DMS153 treated with DMSO at 0.1 percent for 48 hours (cell line): ENCODE results near the gene DMRT3.

Experiments
- DNase-seq: peaks from one replicate; lab custom pipeline; 2025; ENCODE audit not compliant: unreplicated experiment; lab: John Stamatoyannopoulos, UW

The DMRT3 gene

GRCh38 chr9:970151-970996 lies 6.1 kb upstream of the DMRT3 start:
- no peak for DNase-seq

GRCh38 chr9:971901-972500 lies 4.5 kb upstream of the DMRT3 start:
- no peak for DNase-seq

- DNase-seq, result no peak
These were observed 3.8 kb upstream of the DMRT3 start for GRCh38 chr9:972501-973294.

- DNase-seq, result no peak
These were observed 3.1 kb upstream of the DMRT3 start for GRCh38 chr9:973295-973834.

GRCh38 chr9:974031-974995 lies 2.1 kb upstream of the DMRT3 start:
- peak; percentile 18 for DNase-seq

GRCh38 chr9:974996-975739 lies 1.3 kb upstream of the DMRT3 start:
- DNase-seq, result no peak

GRCh38 chr9:975740-976257 lies 656 bp upstream of the DMRT3 start:
- no peak for DNase-seq

- peak; percentile 48 for DNase-seq
These were observed 735 bp downstream of the DMRT3 start for GRCh38 chr9:976943-977837.

GRCh38 chr9:977838-978830 lies 1.7 kb downstream of the DMRT3 start:
- no peak for DNase-seq

- DNase-seq, result no peak
These were observed 3.5 kb downstream of the DMRT3 start for GRCh38 chr9:979983-980382.

- no peak for DNase-seq
These were observed 4.2 kb downstream of the DMRT3 start for GRCh38 chr9:980640-981039.

GRCh38 chr9:981491-981898 lies 5.0 kb downstream of the DMRT3 start:
- DNase-seq, result no peak

GRCh38 chr9:982394-983230 lies 6.2 kb downstream of the DMRT3 start:
- no peak for DNase-seq

GRCh38 chr9:994005-994404 lies 17.6 kb downstream of the DMRT3 start:
- no peak for DNase-seq

- DNase-seq, result no peak
These were observed 18.7 kb downstream of the DMRT3 start for GRCh38 chr9:995192-995591.

- no peak for DNase-seq
These were observed 19.3 kb downstream of the DMRT3 start for GRCh38 chr9:995781-996180.
